ENCODE results near the gene COL20A1. TPM values are rescaled to one million over a fixed set of nuclear protein-coding genes. Genes with fewer than 3 reads are reported as not detected.
A peak's percentile ranks its signal among the peaks of the same experiment; 100 is the strongest.

Gene COL20A1
- total and polyA plus RNA-seq, 2 of the 13 experiments (the other 11 are each of a cell fraction or from before 2014, with no cell fraction given), result not detected

DNA sequence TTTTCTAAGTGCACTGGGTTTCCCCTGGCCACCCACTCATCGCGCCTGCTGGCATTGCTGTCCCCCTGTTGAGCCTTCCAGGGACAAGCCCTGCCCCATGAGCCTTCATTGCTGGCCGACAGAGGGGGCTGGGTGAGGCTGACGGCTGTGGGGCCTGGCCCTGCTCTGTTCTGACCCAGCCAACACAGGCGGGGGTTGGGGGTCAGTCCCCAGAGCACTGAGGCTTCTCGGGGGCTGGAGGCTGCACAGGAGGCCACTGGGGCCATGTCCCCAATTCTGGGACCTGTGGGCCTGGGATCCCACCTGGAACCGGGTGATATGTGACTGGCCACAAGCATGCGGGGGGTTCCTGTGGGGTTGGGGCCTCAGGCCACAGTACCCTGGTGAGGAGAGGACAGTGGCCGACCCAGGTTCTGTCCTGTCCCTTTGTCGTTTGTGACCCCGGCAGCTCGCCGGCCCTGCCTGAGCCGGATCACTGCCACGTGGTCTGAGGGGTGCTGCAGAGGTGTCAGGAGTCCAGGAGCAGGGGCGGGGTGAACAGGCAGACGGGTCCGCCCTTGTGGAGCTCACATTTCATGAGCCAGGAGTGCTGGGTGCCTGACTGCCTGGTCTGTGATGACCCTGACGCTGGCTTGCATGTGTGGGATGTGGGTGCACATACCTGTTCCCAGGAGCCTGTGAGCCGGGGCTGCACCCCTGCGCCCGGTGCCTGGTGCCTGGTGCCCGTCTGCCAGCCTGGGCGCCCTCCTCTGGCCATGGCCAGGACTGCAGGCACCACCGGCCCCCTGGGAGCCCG, 2.1 kb upstream of the COL20A1 start (continued):
- TF ChIP-seq PCBP2 (optimal IDR thresholded peaks at IDR 0.05; ENCODE audit: low read depth, low read length, poor library complexity, severe bottlenecking) (no peak), ZNF589 (CRISPR knock-in tag; conservative IDR thresholded peaks at IDR 0.05) (0 out of 2 replicates have a peak, but pooled peaks have one; percentile 22), ZNF775 (CRISPR knock-in tag; IDR thresholded peaks at IDR 0.05; ENCODE audit: borderline replicate concordance) (no peak), REPIN1 (CRISPR knock-in tag; IDR thresholded peaks at IDR 0.05; ENCODE audit: borderline replicate concordance, low read depth) (no peak), HNRNPH1 (optimal IDR thresholded peaks at IDR 0.05; ENCODE audit: low read depth, low read length) (no peak), AHR (CRISPR knock-in tag; IDR thresholded peaks at IDR 0.05) (no peak), ZNF264 (CRISPR knock-in tag; IDR thresholded peaks at IDR 0.05) (no peak), ZFX (CRISPR knock-in tag; IDR thresholded peaks at IDR 0.05; ENCODE audit: low read depth) (peak; percentile 19; the same call in 1 of the 2 replicates), ZNF672 (CRISPR knock-in tag; IDR thresholded peaks at IDR 0.05) (peak; percentile 78; the same call in 1 of the 2 replicates), NFIC (IDR thresholded peaks at IDR 0.05; ENCODE audit: low read length) (no peak), RBM39 (IDR thresholded peaks at IDR 0.05; ENCODE audit: low read depth, low read length, poor library complexity, severe bottlenecking) (peak; percentile 11), ZNF781 (CRISPR knock-in tag; IDR thresholded peaks at IDR 0.05; ENCODE audit: borderline replicate concordance, not compliant biosample characterization) (no peak), ZSCAN29 (CRISPR knock-in tag; conservative IDR thresholded peaks at IDR 0.05) (no peak), ZNF430 (CRISPR knock-in tag; IDR thresholded peaks at IDR 0.05) (no peak), ZSCAN31 (CRISPR knock-in tag; IDR thresholded peaks at IDR 0.05; ENCODE audit: low read depth) (peak; percentile 62; the same call in 1 of the 2 replicates), NR0B2 (CRISPR knock-in tag; IDR thresholded peaks at IDR 0.05) (0 out of 2 replicates have a peak, but pooled peaks have one; percentile 87), PAX8 (CRISPR knock-in tag; IDR thresholded peaks at IDR 0.05; ENCODE audit: borderline replicate concordance) (no peak)
- TF ChIP-seq, protein P1, sequence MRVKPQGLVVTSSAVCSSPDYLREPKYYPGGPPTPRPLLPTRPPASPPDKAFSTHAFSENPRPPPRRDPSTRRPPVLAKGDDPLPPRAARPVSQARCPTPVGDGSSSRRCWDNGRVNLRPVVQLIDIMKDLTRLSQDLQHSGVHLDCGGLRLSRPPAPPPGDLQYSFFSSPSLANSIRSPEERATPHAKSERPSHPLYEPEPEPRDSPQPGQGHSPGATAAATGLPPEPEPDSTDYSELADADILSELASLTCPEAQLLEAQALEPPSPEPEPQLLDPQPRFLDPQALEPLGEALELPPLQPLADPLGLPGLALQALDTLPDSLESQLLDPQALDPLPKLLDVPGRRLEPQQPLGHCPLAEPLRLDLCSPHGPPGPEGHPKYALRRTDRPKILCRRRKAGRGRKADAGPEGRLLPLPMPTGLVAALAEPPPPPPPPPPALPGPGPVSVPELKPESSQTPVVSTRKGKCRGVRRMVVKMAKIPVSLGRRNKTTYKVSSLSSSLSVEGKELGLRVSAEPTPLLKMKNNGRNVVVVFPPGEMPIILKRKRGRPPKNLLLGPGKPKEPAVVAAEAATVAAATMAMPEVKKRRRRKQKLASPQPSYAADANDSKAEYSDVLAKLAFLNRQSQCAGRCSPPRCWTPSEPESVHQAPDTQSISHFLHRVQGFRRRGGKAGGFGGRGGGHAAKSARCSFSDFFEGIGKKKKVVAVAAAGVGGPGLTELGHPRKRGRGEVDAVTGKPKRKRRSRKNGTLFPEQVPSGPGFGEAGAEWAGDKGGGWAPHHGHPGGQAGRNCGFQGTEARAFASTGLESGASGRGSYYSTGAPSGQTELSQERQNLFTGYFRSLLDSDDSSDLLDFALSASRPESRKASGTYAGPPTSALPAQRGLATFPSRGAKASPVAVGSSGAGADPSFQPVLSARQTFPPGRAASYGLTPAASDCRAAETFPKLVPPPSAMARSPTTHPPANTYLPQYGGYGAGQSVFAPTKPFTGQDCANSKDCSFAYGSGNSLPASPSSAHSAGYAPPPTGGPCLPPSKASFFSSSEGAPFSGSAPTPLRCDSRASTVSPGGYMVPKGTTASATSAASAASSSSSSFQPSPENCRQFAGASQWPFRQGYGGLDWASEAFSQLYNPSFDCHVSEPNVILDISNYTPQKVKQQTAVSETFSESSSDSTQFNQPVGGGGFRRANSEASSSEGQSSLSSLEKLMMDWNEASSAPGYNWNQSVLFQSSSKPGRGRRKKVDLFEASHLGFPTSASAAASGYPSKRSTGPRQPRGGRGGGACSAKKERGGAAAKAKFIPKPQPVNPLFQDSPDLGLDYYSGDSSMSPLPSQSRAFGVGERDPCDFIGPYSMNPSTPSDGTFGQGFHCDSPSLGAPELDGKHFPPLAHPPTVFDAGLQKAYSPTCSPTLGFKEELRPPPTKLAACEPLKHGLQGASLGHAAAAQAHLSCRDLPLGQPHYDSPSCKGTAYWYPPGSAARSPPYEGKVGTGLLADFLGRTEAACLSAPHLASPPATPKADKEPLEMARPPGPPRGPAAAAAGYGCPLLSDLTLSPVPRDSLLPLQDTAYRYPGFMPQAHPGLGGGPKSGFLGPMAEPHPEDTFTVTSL (CRISPR knock-in tag; IDR thresholded peaks at IDR 0.05; ENCODE audit: borderline replicate concordance), result no peak
- TF ChIP-seq, protein P2, sequence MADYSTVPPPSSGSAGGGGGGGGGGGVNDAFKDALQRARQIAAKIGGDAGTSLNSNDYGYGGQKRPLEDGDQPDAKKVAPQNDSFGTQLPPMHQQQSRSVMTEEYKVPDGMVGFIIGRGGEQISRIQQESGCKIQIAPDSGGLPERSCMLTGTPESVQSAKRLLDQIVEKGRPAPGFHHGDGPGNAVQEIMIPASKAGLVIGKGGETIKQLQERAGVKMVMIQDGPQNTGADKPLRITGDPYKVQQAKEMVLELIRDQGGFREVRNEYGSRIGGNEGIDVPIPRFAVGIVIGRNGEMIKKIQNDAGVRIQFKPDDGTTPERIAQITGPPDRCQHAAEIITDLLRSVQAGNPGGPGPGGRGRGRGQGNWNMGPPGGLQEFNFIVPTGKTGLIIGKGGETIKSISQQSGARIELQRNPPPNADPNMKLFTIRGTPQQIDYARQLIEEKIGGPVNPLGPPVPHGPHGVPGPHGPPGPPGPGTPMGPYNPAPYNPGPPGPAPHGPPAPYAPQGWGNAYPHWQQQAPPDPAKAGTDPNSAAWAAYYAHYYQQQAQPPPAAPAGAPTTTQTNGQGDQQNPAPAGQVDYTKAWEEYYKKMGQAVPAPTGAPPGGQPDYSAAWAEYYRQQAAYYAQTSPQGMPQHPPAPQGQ (CRISPR knock-in tag; IDR thresholded peaks at IDR 0.05; ENCODE audit: borderline replicate concordance), result no peak
- TF ChIP-seq, protein P3, sequence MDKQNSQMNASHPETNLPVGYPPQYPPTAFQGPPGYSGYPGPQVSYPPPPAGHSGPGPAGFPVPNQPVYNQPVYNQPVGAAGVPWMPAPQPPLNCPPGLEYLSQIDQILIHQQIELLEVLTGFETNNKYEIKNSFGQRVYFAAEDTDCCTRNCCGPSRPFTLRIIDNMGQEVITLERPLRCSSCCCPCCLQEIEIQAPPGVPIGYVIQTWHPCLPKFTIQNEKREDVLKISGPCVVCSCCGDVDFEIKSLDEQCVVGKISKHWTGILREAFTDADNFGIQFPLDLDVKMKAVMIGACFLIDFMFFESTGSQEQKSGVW (CRISPR knock-in tag; IDR thresholded peaks at IDR 0.05; ENCODE audit: borderline replicate concordance), result no peak
